Stimulated activated CD4-positive, alpha-beta T cell treated with anti-CD3 and anti-CD28 coated beads, TNF-alpha, amount 100 ng/mL, for 48 hours (primary cell): ENCODE data around the gene OR5M11.
"Not testable (repeated sequence)": the region's sequence is repeated elsewhere in the genome, so short reads cannot be mapped to it uniquely, and the experiment has no call there.

Source experiments
- DNase-seq, 3 donors: peaks; one replicate each; pipeline ENCODE4 v3.0.0-alpha.2; 2020; ENCODE audit warnings: low read depth in 3 of 3

Gene OR5M11

DNA sequence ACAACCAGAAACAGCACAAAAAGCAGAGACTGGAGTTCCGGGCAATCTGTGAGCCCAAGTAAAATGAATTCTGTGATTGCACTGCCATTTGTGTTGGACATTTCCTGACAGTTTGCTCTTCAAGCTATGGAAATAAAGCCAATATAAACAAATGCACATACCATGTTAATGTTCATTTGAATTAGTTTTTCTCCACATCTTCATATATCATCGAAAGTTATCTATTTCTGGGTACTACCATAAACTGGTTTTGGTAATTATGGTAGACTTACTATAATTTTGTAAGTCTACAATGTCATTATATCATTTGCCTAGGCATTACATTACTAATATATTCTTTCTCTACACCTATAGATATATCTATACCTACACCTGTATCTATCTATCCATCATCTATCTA lies at the start of gene OR5M11:
TSS of gene OR5M11 (minus strand) at position 101 of the 400 bp plus-strand sequence. CDS start at position 101, 0 bp downstream.
- DNase-seq, result no peak

DNA sequence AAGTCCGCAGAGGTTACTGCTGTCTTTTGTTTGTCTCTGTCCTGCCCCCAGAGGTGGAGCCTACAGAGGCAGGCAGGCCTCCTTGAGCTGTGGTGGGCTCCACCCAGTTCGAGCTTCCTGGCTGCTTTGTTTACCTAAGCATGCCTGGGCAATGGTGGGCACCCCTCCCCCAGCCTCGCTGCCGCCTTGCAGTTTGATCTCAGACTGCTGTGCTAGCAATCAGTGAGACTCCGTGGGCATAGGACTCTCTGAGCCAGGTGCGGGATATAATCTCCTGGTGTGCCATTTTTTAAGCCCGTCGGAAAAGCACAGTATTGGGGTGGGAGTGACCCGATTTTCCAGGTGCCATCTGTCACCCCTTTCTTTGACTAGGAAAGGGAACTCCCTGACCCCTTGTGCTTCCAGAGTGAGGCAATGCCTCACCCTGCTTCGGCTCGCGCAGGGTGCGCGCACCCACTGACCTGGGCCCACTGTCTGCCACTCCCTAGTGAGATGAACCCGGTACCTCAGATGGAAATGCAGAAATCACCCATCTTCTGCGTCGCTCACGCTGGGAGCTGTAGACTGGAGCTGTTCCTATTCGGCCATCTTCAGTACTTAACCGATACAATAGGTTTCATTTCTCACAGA lies 49.1 kb upstream of the OR5M11 start:
- not testable (repeated sequence) for DNase-seq

DNA sequence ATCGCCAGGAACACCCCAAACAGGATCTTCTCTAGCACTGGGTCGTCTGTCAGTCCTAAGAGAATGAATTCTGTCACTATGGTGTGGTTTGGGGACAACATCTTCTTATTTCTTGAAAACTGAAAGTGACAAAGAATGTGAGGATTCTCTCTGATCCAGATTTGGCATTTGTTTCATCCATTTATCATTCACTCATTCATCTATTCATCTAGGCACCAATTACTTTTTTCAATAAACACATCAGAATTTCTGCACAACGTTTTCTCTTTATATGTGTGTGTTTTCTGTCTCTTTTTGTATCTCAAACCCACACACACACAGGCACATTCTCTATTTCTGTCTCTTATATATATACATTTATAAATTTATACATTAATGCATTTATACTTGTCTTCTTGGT lies 34.6 kb upstream of the OR5M11 start, which contains the start of gene OR5M10:
TSS of gene OR5M10 (minus strand) at position 101 of the 400 bp plus-strand sequence. CDS start at position 101, 0 bp downstream.
- DNase-seq, result no peak

- DNase-seq, result no peak
These were observed 15.5 kb upstream of the OR5M11 start for GRCh38 chr11:56558574-56558973.

GRCh38 chr11:56554691-56555090 lies 11.6 kb upstream of the OR5M11 start:
- DNase-seq, result not testable (repeated sequence)

DNA sequence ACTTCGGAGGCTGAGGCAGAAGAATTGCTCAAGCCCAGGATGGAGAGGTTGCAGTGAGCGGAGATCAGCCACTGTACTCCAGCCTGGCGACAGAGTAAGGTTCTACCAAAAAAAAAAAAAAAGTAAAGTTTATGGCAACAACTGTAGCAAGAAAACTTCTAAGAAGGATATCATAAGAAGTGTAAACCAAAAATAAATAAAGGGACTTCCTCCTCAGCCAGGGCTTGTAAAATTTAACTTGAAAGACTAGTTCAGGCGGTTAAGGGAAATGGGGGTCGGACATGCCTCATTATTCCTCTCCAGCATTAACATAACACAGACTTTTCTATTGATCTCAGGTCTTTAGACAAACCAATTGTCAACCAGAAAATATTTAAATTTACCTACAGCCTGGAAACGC lies 2.5 kb upstream of the OR5M11 start:
- DNase-seq, result no peak

DNA sequence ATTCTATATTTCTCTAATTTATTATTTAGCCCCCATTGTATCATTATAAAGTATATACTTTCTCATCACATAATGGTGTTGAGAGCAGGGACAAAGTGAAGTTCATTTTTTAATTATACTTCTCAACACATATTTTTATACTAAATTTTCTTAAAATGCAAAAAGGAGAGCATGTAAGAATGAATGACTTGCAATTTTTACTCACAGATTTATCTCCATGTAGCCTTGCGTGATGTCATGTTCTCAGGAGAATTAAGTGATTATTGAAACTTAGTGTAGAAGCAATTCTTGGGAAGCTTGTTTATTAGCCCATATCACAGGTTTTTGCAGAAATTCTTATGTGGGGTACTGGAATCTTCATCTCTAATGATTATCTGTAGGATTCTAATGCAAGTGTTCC lies 682 bp upstream of the OR5M11 start:
- DNase-seq, result no peak

DNA sequence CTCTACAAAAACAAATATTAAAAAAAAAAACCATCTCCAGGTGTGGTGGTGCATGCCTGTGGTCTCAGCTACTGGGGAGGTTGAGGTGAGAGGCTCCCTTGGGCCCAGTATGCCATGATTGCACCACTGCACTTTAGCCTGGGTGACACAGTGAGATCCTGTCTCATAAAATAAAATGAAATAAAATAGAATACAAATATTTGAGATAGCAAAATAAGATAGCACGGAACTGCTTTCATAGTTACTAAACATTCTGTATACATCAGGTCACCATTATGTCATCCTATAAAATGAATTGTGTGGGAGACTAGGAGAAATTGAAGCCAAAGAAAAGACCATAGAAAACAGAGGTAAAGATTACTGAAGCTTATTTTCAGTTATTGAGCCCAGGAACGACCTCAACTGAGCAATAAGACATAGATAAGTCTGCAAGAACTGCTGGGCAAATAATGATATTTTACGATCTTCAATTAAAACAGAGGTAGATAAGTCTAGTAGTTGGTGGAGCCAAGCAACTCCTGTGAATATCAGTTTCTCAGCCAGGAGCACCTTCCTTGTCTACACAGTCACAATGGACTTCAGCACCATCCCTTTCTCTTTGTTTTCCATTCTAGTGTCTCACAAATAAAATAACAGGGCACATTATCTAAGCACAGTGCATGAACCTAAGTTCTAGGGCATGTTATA lies 9.9 kb downstream of the OR5M11 start:
- DNase-seq, result no peak

- DNase-seq, result no peak
These were observed 11.2 kb downstream of the OR5M11 start for GRCh38 chr11:56531856-56532255.

DNA sequence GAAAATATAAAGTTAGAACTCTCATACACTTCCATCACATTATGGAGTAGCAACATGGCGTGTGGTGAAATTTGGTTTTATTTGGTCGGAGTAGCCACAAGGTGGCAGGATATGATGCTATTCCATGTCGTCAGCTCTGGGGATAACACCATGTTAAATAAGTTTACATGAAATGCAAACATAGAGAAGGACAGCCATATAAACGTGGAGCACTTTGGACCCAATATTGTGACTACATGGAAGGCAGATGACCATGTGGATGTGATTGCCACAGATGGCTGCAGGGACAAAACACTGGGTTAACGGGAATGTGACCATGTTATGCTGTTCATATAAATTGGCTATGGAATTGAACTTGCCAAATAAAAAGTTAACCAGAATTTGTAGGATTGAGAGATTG lies 21.0 kb downstream of the OR5M11 start:
- no peak for DNase-seq

DNA sequence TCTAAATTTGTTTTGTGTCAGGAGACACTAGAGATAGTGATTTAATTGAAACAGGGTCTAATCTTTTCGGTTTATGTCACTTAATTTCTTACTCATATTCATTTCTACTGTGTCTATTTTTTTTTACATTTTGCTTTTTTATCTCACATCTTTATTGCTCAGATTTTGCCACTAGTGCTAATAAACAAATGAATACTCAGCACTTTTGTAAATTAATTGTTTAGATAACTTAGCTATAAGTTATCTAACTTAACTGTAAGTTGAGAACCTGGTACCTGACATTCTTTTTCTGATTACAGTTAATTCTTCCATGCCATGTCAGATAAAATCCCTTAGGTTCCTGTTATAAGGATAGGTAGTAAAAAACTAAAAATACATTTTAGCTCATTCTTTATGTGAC lies 29.8 kb downstream of the OR5M11 start:
- no peak for DNase-seq

DNA sequence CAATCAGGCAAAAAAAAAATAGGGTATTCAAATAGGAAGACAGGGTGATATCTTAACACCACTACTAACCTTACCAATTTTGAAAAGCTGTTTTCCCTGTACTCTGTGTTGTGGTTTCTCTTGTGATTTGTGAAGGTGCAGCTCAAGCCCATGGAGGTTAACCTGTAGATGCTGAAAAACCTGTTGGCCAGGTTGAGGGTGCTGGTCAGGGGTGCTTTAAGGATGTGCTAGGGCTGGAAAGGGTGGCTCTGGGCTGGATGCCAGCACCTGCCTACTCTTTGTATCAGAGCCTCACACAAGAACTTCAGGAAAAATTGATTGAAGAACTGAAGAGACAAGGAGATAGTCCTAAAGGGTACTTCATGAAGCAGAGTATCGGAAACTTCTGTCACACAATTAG lies 33.6 kb downstream of the OR5M11 start:
- no peak for DNase-seq

DNA sequence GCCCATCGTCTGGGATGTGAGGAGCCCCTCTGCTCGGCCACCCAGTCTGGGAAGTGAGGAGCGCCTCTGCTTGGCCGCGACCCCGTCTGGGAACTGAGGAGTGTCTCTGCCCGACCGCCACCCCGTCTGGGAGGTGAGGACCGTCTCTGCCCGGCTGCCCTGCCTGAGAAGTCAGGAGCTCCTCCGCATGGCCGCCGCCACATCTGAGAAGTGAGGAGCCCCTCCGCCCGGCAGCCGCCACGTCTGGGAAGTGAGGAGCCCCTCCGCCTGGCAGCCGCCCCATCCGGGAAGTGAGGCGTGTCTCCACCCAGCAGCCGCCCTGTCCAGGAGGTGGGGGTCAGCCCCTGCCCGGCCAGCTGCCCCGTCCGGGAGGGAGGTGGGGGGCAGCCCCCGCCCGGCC lies 46.0 kb downstream of the OR5M11 start:
- DNase-seq, result no peak

GRCh38 chr11:56495117-56495516 lies 47.9 kb downstream of the OR5M11 start:
- DNase-seq, result no peak
